GM18498 (cell line): ENCODE measurements around the gene CDH12.

ENCODE experiments used
- ATAC-seq: cut with Tn5 transposase; IDR thresholded peaks from one replicate; pipeline ENCODE4 v1.9.1; 2021; ENCODE audit warnings: mild to moderate bottlenecking, moderate library complexity; ENCODE audit not compliant: unreplicated experiment

The CDH12 gene

GRCh38 chr5:21858441-21858840 lies 994.7 kb downstream of the CDH12 start:
- no peak for ATAC-seq

- ATAC-seq, result no peak
Observed at GRCh38 chr5:21856987-21857386, 996.2 kb downstream of the CDH12 start.

- ATAC-seq, result no peak
Observed at GRCh38 chr5:21847300-21847699, 1005.8 kb downstream of the CDH12 start.

- no peak for ATAC-seq
Observed at GRCh38 chr5:21844960-21845359, 1008.2 kb downstream of the CDH12 start.

- ATAC-seq, result no peak
Observed at GRCh38 chr5:21834863-21835262, 1018.3 kb downstream of the CDH12 start.

GRCh38 chr5:21831145-21831787 lies 1021.9 kb downstream of the CDH12 start:
- ATAC-seq, result peak; percentile 91

- no peak for ATAC-seq
Observed at GRCh38 chr5:21826884-21827283, 1026.3 kb downstream of the CDH12 start.

- ATAC-seq, result no peak
Observed at GRCh38 chr5:21823588-21823987, 1029.6 kb downstream of the CDH12 start.

- no peak for ATAC-seq
Observed at GRCh38 chr5:21823076-21823574, 1030.0 kb downstream of the CDH12 start.

- no peak for ATAC-seq
Observed at GRCh38 chr5:21820527-21820926, 1032.6 kb downstream of the CDH12 start.

- ATAC-seq, result no peak
Observed at GRCh38 chr5:21818370-21818720, 1034.8 kb downstream of the CDH12 start.

GRCh38 chr5:21817668-21818369 lies 1035.3 kb downstream of the CDH12 start:
- no peak for ATAC-seq

- no peak for ATAC-seq
Observed at GRCh38 chr5:21810737-21811316, 1042.3 kb downstream of the CDH12 start.

- no peak for ATAC-seq
Observed at GRCh38 chr5:21809611-21810010, 1043.5 kb downstream of the CDH12 start.

- ATAC-seq, result no peak
Observed at GRCh38 chr5:21807953-21808352, 1045.2 kb downstream of the CDH12 start.

GRCh38 chr5:21806943-21807342 lies 1046.2 kb downstream of the CDH12 start:
- no peak for ATAC-seq

GRCh38 chr5:21806271-21806670 lies 1046.9 kb downstream of the CDH12 start:
- no peak for ATAC-seq

- no peak for ATAC-seq
Observed at GRCh38 chr5:21802869-21803490, 1050.2 kb downstream of the CDH12 start.

- ATAC-seq, result no peak
Observed at GRCh38 chr5:21802100-21802499, 1051.0 kb downstream of the CDH12 start.

GRCh38 chr5:21792748-21793147 lies 1060.4 kb downstream of the CDH12 start:
- ATAC-seq, result no peak

GRCh38 chr5:21791304-21791703 lies 1061.8 kb downstream of the CDH12 start:
- ATAC-seq, result no peak

- ATAC-seq, result no peak
Observed at GRCh38 chr5:21784487-21784886, 1068.7 kb downstream of the CDH12 start.
